GM19328 (cell line): ENCODE results near the gene PHACTR2.
"Not testable (repeated sequence)": the region's sequence is repeated elsewhere in the genome, so short reads cannot be mapped to it uniquely, and the experiment has no call there.

Experiments used
- ATAC-seq: cut with Tn5 transposase; IDR thresholded peaks from one replicate; pipeline ENCODE4 v1.9.1; 2021; ENCODE audit warnings: mild to moderate bottlenecking, moderate library complexity; ENCODE audit not compliant: unreplicated experiment

Gene PHACTR2

GRCh38 chr6:143677891-143678791, at the start of gene PHACTR2:
Gene PHACTR2, plus strand, starts transcription at chr6:143677965. Its CDS starts 199 bp downstream, at chr6:143678164.
- ATAC-seq, result no peak

GRCh38 chr6:143629104-143630080, 48.4 kb upstream of the PHACTR2 start:
- no peak for ATAC-seq

DNA sequence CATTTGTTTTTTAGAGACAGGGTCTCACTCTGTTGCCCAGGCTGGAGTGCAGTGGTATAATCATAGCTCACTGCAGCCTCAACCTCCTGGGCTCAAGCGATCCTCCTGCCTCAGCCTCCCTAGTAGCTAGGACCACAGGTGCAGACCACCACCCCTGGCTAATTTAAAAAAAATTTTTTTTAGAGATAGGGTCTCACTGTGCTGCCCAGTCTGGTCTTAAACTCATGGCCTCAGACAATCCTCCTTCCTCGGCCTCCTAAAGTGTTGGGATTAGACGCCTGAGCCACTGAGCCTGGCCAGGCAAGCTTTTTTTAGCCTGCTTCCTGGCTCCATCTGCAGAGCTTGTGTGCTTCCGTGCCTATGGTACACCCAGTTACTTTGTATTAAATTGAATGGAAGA, 46.6 kb upstream of the PHACTR2 start:
- ATAC-seq, result not testable (repeated sequence)

DNA sequence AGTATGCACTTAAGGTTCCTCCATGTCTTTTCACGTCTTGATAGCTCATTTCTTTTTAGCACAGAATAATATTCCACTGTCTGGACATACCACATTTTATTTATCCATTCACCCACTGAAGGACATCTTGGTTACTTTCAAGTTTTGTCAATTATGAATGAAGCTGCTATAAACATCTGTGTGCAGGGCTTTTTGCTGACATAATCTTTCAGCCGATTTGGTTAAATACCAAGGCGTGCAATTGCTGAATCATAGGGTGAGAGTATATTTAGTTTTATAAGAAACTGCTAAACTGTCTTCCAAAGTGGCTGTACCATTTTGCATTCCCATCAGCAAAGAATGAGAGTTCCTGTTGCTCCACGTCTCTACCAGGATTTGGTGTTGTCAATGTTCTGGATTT, 44.9 kb upstream of the PHACTR2 start:
- no peak for ATAC-seq

GRCh38 chr6:143634486-143634885, 43.3 kb upstream of the PHACTR2 start:
- ATAC-seq, result no peak

GRCh38 chr6:143637691-143638090, 40.1 kb upstream of the PHACTR2 start:
- ATAC-seq, result no peak

GRCh38 chr6:143642403-143642802, 35.4 kb upstream of the PHACTR2 start:
- no peak for ATAC-seq

DNA sequence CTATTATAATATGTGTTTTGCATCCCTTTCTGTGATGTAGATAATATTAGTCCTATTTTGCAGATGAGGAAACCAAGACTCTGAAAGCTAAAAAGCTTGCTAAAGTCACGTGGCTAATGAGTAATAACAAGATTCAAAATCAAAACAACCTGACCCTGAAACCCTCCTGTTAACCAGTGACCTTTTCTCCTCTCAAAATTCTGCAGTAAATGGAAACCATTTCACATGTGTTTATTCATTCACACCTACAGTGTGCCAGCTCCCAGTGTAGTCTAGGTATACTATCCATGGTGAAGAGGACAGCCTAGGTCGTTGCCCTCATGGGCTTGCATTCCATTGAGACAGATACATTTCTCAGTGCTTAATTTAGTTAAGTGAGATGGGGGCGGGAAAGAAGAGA, 30.6 kb upstream of the PHACTR2 start:
- no peak for ATAC-seq

DNA sequence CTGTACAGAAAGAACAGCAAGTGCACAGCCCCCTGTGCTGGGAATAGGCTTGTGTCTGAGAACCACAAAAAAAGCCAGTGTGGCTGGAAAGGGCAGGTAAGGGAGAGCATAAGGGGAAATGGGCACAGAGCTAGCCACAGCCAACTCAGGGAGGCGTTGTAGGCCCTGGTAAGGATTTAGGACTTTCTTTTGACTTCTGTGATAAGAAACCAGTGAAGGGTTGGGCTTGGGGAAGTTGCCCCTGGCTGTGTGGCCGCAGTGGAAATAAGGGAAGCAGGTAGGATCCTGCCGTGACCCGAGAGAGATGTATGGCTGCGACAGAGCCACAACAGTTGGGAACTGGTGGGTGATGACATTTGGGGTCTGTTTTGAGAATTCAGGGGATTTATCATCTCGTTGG, 30.0 kb upstream of the PHACTR2 start:
- ATAC-seq, result no peak

GRCh38 chr6:143649319-143649718, 28.4 kb upstream of the PHACTR2 start:
- ATAC-seq, result not testable (repeated sequence)

- ATAC-seq, result not testable (repeated sequence)
Measured at GRCh38 chr6:143651328-143651727, 26.4 kb upstream of the PHACTR2 start.

- no peak for ATAC-seq
Measured at GRCh38 chr6:143652841-143653331, 24.9 kb upstream of the PHACTR2 start.

DNA sequence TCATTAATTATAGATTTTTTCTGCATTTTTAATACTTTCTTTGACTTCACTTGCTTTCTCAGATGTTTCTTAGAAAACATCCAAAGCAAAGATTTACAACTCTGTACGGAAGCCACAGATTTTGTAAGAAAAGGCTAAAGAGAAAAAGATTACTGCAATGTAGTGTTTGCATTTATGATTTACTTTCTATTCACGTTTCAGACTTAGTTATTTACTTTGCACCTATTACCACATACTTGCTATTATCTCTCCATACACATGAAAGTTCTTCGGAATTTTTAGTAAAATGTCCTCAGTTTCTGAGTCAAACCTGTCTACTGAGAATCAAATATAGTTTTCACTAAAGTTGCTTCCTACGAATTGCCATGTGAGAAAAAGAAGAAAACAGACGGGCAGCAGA, 22.2 kb upstream of the PHACTR2 start:
- no peak for ATAC-seq

- no peak for ATAC-seq
Measured at GRCh38 chr6:143656026-143656425, 21.7 kb upstream of the PHACTR2 start.

DNA sequence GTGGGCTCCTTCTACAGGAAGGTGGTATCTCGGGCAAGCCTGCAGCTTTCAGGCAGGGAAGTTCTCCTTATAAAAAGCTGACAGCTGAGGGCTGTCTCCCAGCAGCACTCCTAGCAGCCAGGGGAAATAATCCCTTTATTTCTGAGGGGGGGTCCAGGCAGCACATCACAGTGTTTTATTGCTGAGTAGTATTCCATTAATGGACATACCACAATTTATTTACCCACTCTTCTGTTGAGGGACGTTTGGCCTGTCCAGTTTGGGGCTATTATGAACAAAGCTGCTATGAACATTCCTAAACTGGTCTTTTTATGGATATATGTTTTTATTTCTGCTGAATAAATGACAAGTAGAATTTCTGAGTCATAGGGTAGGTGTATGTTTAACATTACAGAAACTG, 20.0 kb upstream of the PHACTR2 start:
- no peak for ATAC-seq

GRCh38 chr6:143660170-143660569, 17.6 kb upstream of the PHACTR2 start:
- ATAC-seq, result not testable (repeated sequence)

DNA sequence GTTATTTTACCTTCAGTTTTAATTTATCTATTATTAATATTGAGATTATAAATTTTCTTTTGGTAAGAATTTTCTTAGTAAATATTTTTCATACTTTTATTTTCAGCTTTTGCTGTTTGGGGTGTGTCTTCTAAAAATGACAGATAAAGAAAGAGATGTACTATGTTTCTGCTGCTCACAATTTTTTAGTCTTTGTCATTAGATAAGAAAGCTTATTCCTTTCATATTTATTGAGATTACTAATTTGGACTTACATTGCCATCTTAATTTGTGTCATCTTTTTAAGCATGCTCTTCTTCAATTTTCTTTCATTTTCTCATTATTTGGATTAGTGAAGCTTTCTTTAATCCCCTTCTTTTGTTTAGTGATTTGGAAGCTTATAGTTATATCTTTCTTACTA, 13.6 kb upstream of the PHACTR2 start:
- ATAC-seq, result no peak

- ATAC-seq, result not testable (repeated sequence)
Measured at GRCh38 chr6:143666007-143666406, 11.8 kb upstream of the PHACTR2 start.

DNA sequence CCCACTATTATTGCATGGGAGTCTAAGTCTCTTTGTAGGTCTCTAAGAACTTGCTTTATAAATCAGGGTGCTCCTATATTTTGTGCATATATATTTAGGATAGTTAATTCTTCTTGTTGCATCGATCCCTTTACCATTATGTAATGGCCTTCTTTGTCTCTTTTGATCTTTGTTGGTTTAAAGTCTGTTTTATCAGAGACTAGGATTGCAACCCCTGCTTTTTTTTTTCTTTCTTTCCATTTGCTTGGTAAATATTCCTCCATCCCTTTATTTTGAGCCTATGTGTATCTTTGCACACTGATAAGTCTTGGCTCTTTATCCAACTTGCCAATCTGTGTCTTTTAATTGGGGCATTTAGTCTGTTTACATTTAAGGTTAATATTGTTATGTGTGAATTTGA, 8.3 kb upstream of the PHACTR2 start:
- not testable (repeated sequence) for ATAC-seq

- no peak for ATAC-seq
Measured at GRCh38 chr6:143673669-143674068, 4.1 kb upstream of the PHACTR2 start.
